ENCODE measurements around the gene TLL1. TPM values are rescaled to one million over a fixed set of nuclear protein-coding genes. Genes with fewer than 3 reads are reported as not detected.

Gene TLL1
- total RNA-seq, 1 donor from 2014 or later, result 9.6 TPM

DNA sequence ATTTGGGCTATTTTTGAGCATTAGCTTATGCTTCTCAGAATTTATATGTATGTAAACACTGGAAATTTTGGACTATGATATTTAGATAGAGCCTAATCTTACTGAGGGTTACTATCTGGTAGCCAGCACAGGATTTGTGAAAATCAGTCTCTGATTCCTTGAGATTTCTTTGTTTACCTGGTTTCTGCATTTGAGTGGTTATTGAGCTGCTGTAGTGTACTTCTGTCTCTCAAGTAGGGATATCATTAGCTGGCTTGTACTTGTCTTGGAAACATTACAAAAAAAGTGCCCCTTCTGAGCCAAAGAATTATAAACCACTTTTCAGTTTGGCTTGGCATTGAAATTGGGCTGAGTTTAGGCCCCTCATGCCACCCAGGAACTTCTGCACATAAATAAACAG lies 49.7 kb downstream of the TLL1 start:
- H3K9me3 ChIP-seq, result no peaks in the 10 kb centered on the region
- no peaks in the 10 kb centered on the region for H3K36me3 ChIP-seq
- H3K4me1 ChIP-seq, result no peaks in the 10 kb centered on the region
- H3K27me3 ChIP-seq, result no peaks in the 10 kb centered on the region
- H3K4me3 ChIP-seq, result no peak overlapping the region
- DNase-seq (no peak), ATAC-seq (peak; percentile 48)
- intact Hi-C loops (cut with DNase I), result no loop called here
- H3K27ac ChIP-seq, result no peak overlapping the region
- TF ChIP-seq, protein P1, sequence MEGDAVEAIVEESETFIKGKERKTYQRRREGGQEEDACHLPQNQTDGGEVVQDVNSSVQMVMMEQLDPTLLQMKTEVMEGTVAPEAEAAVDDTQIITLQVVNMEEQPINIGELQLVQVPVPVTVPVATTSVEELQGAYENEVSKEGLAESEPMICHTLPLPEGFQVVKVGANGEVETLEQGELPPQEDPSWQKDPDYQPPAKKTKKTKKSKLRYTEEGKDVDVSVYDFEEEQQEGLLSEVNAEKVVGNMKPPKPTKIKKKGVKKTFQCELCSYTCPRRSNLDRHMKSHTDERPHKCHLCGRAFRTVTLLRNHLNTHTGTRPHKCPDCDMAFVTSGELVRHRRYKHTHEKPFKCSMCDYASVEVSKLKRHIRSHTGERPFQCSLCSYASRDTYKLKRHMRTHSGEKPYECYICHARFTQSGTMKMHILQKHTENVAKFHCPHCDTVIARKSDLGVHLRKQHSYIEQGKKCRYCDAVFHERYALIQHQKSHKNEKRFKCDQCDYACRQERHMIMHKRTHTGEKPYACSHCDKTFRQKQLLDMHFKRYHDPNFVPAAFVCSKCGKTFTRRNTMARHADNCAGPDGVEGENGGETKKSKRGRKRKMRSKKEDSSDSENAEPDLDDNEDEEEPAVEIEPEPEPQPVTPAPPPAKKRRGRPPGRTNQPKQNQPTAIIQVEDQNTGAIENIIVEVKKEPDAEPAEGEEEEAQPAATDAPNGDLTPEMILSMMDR (IDR thresholded peaks at IDR 0.05), result no peak

DNA sequence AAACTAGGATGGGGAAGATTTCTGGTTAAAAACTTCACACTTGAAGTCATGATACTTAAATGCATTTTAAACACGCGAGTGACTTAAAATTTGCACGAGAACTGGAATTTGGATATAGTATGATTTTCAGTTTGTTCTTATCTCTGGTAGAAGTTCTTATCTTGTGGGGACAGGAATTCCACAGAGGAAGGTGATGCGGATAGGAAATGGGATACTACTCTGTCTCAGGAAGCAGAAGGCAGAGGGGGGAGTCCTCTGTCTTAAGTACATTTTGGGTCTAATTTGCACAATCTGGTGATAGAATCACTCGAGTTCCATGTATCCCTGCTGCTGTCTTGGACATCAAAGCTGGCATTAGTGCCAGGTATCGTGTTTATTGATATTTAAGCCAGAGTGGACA lies 53.3 kb downstream of the TLL1 start:
- TF ChIP-seq, protein P1 (IDR thresholded peaks at IDR 0.05), result no peak
- no peak for DNase-seq
- ATAC-seq, result no peak
- no peaks in the 10 kb centered on the region for H3K36me3 ChIP-seq
- H3K9me3 ChIP-seq, result no peaks in the 10 kb centered on the region
- intact Hi-C loops (cut with DNase I), result no loop called here
- H3K27me3 ChIP-seq, result no peaks in the 10 kb centered on the region
- H3K4me1 ChIP-seq, result no peaks in the 10 kb centered on the region
- no peak overlapping the region for H3K27ac ChIP-seq
- H3K4me3 ChIP-seq, result no peak overlapping the region

DNA sequence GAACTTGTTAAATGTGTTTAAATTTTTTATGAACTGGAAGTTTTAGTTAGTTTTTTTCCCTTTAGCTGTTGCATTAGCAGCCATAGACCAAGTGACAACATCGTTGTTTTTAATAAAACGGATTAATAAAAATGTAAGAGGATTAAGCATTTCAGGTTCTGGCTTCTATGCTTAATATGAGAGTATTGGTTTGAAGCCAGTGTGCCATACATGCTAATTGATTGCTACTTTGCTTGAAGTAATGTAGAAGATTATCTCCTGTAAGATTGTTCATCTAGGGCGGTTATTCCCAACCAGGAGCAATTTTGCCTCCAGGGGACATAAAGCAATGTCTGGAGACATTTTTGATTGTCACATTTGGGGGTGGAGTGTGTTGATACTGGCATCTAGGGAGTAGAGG lies 54.3 kb downstream of the TLL1 start:
- Histone ChIP-seq H3K27me3 (no peaks in the 10 kb centered on the region), H3K9me3 (no peaks in the 10 kb centered on the region), H3K36me3 (no peaks in the 10 kb centered on the region), H3K4me3 (no peak overlapping the region), H3K27ac (no peak overlapping the region), H3K4me1 (no peaks in the 10 kb centered on the region)
- ATAC-seq (no peak), DNase-seq (no peak)
- TF ChIP-seq, protein P1 (IDR thresholded peaks at IDR 0.05), result no peak
- intact Hi-C loops (cut with DNase I), result no loop called here

DNA sequence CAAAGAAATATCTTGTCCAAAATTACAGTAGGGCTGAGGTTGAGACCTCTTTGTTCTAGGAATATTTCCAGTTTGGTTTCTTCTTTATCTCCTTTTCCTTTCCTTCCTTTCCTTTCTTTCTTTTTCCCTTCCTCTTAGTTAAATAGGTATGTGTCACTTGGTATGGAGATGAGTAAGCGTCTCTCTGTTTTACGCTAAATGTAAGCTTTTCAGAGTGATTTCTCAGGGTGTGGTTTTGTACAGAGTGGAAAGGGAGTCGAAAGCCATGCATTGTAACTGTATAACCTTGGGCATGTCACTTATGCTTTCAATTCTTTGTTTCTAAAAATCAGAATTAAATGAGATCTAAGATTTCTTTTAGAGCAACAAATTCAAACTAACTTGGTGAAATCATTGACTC lies 54.8 kb downstream of the TLL1 start:
- H3K4me1 ChIP-seq, result no peaks in the 10 kb centered on the region
- TF ChIP-seq, protein P1 (IDR thresholded peaks at IDR 0.05), result no peak
- H3K4me3 ChIP-seq, result no peak overlapping the region
- no peaks in the 10 kb centered on the region for H3K9me3 ChIP-seq
- intact Hi-C loops (cut with DNase I), result no loop called here
- DNase-seq (no peak), ATAC-seq (no peak)
- no peak overlapping the region for H3K27ac ChIP-seq
- H3K36me3 ChIP-seq, result no peaks in the 10 kb centered on the region
- H3K27me3 ChIP-seq, result no peaks in the 10 kb centered on the region

DNA sequence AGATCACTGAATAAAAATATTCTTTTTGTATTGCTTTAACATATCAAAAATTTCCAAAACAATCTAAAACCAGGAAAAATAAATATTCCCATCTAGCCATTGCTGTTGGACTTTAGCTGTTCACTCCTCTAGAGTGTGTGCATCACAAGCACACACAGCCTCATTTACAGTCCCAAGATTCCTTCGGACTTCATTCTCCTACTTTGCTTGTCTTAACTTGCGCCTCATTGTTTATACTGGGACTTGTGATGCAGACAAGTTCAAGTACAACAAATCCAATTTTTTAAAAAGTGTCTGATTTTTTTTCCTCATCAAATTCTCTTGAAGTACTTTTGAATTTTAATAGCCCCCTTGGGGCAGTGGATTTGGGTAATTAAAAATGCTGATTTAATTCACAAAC lies 55.6 kb downstream of the TLL1 start:
- no peaks in the 10 kb centered on the region for H3K27me3 ChIP-seq
- H3K4me1 ChIP-seq, result no peaks in the 10 kb centered on the region
- no peak overlapping the region for H3K27ac ChIP-seq
- no peak overlapping the region for H3K4me3 ChIP-seq
- no peaks in the 10 kb centered on the region for H3K36me3 ChIP-seq
- intact Hi-C loops (cut with DNase I), result no loop called here
- TF ChIP-seq, protein P1 (IDR thresholded peaks at IDR 0.05), result no peak
- no peaks in the 10 kb centered on the region for H3K9me3 ChIP-seq
- DNase-seq (no peak), ATAC-seq (no peak)

DNA sequence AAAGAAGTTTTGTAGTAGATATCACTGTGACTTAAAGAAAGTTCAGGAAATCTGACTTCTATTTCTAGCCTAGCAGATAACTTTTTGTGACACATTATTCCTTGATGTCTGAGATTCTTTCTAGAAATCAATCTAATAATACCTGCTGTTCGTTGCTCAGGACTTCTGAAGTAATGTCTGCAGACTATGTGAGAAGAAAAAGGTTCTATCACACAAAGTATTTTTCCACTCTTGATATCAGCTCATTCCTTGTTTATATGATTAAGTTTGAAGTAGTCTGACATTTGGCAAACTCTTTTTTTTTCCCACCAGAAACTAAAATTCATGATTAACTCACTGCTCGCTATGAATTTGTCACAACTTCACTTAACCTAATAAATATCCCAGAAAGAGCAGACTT lies 56.6 kb downstream of the TLL1 start:
- Histone ChIP-seq H3K27me3 (no peaks in the 10 kb centered on the region), H3K36me3 (no peaks in the 10 kb centered on the region), H3K4me3 (no peak overlapping the region), H3K9me3 (no peaks in the 10 kb centered on the region), H3K27ac (no peak overlapping the region), H3K4me1 (no peaks in the 10 kb centered on the region)
- DNase-seq (no peak), ATAC-seq (no peak)
- TF ChIP-seq, protein P1 (IDR thresholded peaks at IDR 0.05), result no peak
- intact Hi-C loops (cut with DNase I), result no loop called here

Data from upper lobe of right lung (tissue), 1 donor.